BE2C (cell line): Measurements from ENCODE around the gene CUEDC1.

Experiments used
- DNase-seq: peaks from one replicate; pipeline ENCODE4 v3.0.0-alpha.2; 2020
- H3K27me3 ChIP-seq: fragments of 250-450 bp; sonication (Bioruptor Pico); 2 replicates; pipeline ENCODE4 v1.5.1; 2020; ENCODE audit warnings: mild to moderate bottlenecking
- H3K36me3 ChIP-seq: fragments of 250-450 bp; sonication (Bioruptor Pico); 2 replicates; pipeline ENCODE4 v1.5.1; 2020; ENCODE audit warnings: mild to moderate bottlenecking
- H3K4me1 ChIP-seq: fragments of 250-450 bp; sonication (Bioruptor Pico); 2 replicates; pipeline ENCODE4 v1.5.1; 2020
- H3K4me3 ChIP-seq: 2 replicates; pipeline ENCODE4 v1.5.1; 2011; ENCODE audit warnings: low read depth, low read length
- H3K9me3 ChIP-seq: fragments of 250-450 bp; sonication (Bioruptor Pico); 2 replicates; pipeline ENCODE4 v1.5.1; 2020
- TF ChIP-seq, protein P1 (sequence below): IDR thresholded peaks from 2 replicates; pipeline ENCODE4 v1.5.1; 2012; ENCODE audit warnings: mild to moderate bottlenecking, low read depth, low read length

Gene CUEDC1

DNA sequence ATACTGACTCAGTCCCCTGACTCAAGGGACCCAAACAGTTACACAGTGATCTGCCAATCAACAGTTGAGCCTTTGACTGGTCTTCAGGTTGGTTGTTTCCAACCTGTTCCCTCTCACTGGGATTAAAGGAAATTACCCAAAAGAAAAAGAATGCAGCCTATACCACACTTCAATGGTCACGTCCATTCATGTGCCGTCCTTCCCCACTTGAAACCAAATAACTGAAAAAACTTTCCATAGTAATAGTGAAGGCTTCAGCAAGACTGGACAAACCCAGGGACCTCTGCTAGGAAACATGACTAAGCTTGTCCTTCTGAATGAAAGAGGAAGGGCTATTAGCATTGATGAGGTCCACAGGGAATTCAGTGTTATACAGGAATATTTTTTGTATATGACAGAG, 135.9 kb downstream of the CUEDC1 start:
- H3K27me3 ChIP-seq = no peaks in the 10 kb centered on the region
- no peak for DNase-seq
- no peak overlapping the region for H3K4me3 ChIP-seq
- H3K4me1 ChIP-seq = no peaks in the 10 kb centered on the region
- TF ChIP-seq, protein P1, sequence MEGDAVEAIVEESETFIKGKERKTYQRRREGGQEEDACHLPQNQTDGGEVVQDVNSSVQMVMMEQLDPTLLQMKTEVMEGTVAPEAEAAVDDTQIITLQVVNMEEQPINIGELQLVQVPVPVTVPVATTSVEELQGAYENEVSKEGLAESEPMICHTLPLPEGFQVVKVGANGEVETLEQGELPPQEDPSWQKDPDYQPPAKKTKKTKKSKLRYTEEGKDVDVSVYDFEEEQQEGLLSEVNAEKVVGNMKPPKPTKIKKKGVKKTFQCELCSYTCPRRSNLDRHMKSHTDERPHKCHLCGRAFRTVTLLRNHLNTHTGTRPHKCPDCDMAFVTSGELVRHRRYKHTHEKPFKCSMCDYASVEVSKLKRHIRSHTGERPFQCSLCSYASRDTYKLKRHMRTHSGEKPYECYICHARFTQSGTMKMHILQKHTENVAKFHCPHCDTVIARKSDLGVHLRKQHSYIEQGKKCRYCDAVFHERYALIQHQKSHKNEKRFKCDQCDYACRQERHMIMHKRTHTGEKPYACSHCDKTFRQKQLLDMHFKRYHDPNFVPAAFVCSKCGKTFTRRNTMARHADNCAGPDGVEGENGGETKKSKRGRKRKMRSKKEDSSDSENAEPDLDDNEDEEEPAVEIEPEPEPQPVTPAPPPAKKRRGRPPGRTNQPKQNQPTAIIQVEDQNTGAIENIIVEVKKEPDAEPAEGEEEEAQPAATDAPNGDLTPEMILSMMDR = no peak
- H3K9me3 ChIP-seq = no peaks in the 10 kb centered on the region
- H3K36me3 ChIP-seq = no peaks in the 10 kb centered on the region

DNA sequence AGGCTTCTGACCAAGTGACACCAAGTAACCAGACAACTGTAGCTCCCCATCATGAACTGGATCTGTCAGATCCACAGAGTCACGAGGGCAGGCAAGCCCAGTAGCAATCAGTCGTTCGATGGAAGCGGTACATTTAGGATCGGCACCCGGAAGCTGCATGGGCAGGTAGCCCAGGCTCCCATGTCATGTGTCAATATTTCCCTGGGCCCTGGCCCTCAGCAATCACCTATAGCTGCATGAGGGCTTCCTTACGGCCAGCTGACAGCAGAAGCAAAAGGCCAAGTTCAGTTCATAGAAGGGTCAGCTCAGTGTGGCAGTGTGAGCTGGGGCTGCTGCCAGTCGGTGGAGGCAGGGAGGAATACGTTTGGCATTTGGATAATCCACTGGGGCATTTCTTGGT, 137.1 kb downstream of the CUEDC1 start:
- H3K9me3 ChIP-seq = no peaks in the 10 kb centered on the region
- no peaks in the 10 kb centered on the region for H3K4me1 ChIP-seq
- TF ChIP-seq, protein P1 = no peak
- no peaks in the 10 kb centered on the region for H3K27me3 ChIP-seq
- no peak overlapping the region for H3K4me3 ChIP-seq
- no peak for DNase-seq
- no peaks in the 10 kb centered on the region for H3K36me3 ChIP-seq

DNA sequence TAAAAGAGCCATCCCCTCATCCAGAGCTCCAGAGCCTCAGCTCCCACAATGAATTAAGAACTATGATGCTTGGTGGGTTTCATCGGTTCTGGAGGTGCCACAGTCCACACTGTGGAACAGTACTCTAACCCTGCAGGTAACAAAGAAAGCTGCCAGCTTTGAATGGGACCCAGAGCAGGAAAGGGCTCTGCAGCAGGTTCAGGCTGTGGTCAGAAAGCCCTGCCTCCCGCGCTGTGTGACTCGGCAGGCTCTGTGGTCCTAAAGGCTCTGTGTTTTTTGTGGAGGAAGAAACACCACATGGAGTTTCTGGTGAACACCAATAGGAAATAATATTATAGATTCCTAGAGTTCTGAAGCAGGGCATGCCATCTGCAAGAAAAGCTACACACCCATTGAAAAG, 137.9 kb downstream of the CUEDC1 start:
- no peak for DNase-seq
- no peak overlapping the region for H3K4me3 ChIP-seq
- no peaks in the 10 kb centered on the region for H3K36me3 ChIP-seq
- no peaks in the 10 kb centered on the region for H3K27me3 ChIP-seq
- no peaks in the 10 kb centered on the region for H3K4me1 ChIP-seq
- TF ChIP-seq, protein P1 = no peak
- no peaks in the 10 kb centered on the region for H3K9me3 ChIP-seq

DNA sequence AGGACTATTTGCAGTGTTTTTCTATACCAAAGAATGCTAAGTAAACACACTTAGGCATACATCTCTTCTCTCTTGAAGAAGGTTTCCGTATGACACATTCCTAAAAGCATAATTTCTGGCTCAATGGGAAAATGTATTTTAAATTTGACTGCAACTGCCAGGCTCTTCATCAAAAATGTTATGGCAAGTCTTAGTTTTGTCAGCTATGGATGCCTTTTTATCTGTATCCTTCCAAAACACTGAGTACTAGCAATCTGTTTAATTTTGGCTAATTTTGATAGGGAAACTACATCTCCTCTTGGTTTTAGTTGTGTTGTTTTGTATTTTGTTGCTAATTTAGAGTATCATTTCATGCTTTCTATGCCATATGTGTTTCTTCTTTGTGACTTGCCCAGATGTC, 140.8 kb downstream of the CUEDC1 start:
- DNase-seq = no peak
- Histone ChIP-seq H3K4me3 (no peak overlapping the region), H3K27me3 (no peaks in the 10 kb centered on the region), H3K4me1 (peaks cover 20% of the 10 kb centered on the region), H3K9me3 (no peaks in the 10 kb centered on the region), H3K36me3 (no peaks in the 10 kb centered on the region)
- TF ChIP-seq, protein P1 = no peak

DNA sequence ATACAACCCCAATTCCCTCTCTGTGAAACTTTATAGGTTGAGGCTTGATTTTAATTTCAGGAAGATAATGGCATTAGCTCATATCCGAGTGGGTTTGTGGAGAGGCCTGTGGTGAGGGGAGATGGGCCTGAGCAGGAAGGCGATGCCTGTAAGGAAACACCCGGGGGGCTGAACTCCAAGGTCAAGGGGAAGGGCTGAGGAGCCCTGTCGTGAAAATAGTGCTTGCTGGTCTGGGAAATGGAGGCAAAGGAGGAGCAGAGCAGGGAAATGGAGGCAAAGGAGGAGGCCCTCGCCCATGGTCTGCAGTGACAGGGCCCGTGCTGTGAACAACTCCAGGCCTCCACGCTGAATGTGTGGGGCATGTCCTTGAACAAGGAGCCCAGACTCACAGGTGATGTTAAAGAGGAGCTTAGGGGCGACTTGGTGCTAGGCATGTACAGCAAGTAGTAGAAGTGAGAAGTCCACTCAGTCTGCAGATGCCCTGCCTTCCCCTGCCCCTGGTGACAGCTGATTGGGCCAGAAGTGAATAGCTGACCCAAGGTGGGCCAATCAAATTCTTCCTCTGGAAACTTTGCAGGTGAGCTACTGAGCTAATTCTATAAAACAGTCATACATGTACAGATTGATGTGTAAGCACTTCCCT, 143.5 kb downstream of the CUEDC1 start:
- H3K4me1 ChIP-seq = peaks cover 34% of the 10 kb centered on the region
- H3K4me3 ChIP-seq = peak overlapping the region; percentile 50
- no peaks in the 10 kb centered on the region for H3K27me3 ChIP-seq

More for the DNA sequence above, 143.5 kb downstream of the CUEDC1 start:
- TF ChIP-seq, protein P1 = no peak
- peak; percentile 31 for DNase-seq
- H3K9me3 ChIP-seq = no peaks in the 10 kb centered on the region
- no peaks in the 10 kb centered on the region for H3K36me3 ChIP-seq
